Stomach smooth muscle (tissue), 2 donors: ENCODE data around the gene CDO1.

Experiments used
- H3K27ac ChIP-seq: one replicate; pipeline ENCODE4 v1.7.0; 2013; ENCODE audit warnings: mild to moderate bottlenecking, low read length, inconsistent platforms
- H3K27me3 ChIP-seq, 2 donors: one replicate each; pipeline ENCODE4 v1.7.0; 2013; ENCODE audit warnings: low read length in 2 of 2; ENCODE audit not compliant: insufficient read depth in 2 of 2, control insufficient read depth in 1 of 2
- H3K36me3 ChIP-seq, 2 donors: one replicate each; pipeline ENCODE4 v1.7.0; 2013; ENCODE audit warnings: low read length in 2 of 2; ENCODE audit not compliant: control insufficient read depth in 2 of 2, insufficient read depth in 2 of 2
- H3K4me1 ChIP-seq: one replicate; pipeline ENCODE4 v1.7.0; 2013; ENCODE audit warnings: low read length; ENCODE audit not compliant: control insufficient read depth, insufficient read depth
- H3K4me3 ChIP-seq, 2 donors: one replicate each; pipeline ENCODE4 v1.7.0; 2013; ENCODE audit warnings: low read length in 2 of 2
- H3K9ac ChIP-seq, 2 donors: one replicate each; pipeline ENCODE4 v1.7.0; 2013; ENCODE audit warnings: low read length in 2 of 2, mild to moderate bottlenecking in 1 of 2
- H3K9me3 ChIP-seq, 2 donors: one replicate each; pipeline ENCODE4 v1.7.0; 2013; ENCODE audit warnings: low read length in 2 of 2; ENCODE audit not compliant: control insufficient read depth in 2 of 2
- donor health status: healthy.
- donor health status: Pancreatic carcinoma.

The CDO1 gene

DNA sequence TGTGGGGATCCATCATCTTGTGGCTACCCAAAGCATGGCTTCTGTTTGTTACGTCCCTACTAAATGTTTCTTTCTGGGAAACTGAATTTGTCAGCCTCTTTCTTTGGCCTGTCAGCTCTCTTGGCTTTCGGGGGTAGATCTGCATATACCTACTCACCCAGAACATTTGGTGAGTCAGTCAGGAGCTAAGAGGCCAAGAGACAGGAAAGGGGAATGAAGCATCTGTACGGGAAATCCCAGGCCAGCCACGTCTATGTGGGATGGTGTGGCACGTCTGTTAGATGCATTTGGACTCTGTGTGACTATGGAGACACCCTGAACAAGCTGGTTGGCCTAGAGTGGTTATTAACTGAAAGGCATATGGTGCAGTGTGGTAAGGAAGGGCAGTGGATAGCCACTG lies 58.1 kb downstream of the CDO1 start:
- H3K4me1 ChIP-seq = no peaks in the 10 kb centered on the region
- no peaks in the 10 kb centered on the region for H3K36me3 ChIP-seq
- H3K27ac ChIP-seq = no peak overlapping the region
- no peaks in the 10 kb centered on the region for H3K27me3 ChIP-seq
- H3K9me3 ChIP-seq = no peaks in the 10 kb centered on the region
- no peak overlapping the region for H3K9ac ChIP-seq
- no peak overlapping the region for H3K4me3 ChIP-seq

DNA sequence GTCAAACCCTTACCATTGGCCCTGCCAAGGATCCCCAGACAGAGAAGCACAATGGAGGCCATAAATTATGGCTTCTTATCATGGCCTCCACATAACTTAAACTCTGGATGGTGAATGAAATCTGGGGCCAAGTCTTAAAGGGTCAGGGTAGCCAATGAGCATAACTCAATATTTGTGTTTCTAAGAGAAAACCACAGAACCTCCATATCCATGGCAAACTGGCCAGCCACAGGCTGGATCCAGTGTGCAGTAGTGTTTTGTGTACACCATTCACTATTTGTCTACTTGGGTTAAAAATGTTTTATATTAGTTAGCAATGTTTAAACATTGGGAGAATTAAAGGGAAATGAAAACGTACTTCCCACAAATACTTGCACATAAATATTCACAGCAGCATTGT lies 60.8 kb downstream of the CDO1 start:
- Histone ChIP-seq H3K27ac (no peak overlapping the region), H3K4me1 (no peaks in the 10 kb centered on the region), H3K27me3 (no peaks in the 10 kb centered on the region), H3K9me3 (no peaks in the 10 kb centered on the region), H3K36me3 (no peaks in the 10 kb centered on the region), H3K4me3 (no peak overlapping the region), H3K9ac (no peak overlapping the region)
